ENCODE results near the gene RABL3.
"Not testable (repeated sequence)": the region's sequence is repeated elsewhere in the genome, so short reads cannot be mapped to it uniquely, and the experiment has no call there.

DNA sequence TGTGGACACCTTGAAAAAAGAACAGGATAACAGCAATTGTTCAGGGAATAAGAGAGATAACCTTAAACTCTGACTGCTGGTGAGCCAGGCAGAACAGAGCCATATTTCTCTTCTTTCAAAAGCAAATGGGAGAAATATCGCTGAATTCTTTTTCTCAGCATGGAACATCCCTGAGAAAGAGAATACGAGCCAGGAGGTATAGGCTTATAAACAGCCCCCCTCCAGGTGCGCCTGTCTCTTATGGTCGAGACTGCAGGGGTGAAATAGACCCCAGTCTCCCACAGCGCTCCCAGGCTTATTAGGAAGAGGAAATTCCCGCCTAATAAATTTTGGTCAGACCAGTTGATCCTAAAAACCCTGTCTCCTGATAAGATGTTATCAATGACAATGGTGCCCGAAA lies 65.1 kb downstream of the RABL3 start:
- not testable (repeated sequence) for TF ChIP-seq EZH2, EZH2phosphoT487 (IDR thresholded peaks at IDR 0.05)
- TF ChIP-seq, protein P1, sequence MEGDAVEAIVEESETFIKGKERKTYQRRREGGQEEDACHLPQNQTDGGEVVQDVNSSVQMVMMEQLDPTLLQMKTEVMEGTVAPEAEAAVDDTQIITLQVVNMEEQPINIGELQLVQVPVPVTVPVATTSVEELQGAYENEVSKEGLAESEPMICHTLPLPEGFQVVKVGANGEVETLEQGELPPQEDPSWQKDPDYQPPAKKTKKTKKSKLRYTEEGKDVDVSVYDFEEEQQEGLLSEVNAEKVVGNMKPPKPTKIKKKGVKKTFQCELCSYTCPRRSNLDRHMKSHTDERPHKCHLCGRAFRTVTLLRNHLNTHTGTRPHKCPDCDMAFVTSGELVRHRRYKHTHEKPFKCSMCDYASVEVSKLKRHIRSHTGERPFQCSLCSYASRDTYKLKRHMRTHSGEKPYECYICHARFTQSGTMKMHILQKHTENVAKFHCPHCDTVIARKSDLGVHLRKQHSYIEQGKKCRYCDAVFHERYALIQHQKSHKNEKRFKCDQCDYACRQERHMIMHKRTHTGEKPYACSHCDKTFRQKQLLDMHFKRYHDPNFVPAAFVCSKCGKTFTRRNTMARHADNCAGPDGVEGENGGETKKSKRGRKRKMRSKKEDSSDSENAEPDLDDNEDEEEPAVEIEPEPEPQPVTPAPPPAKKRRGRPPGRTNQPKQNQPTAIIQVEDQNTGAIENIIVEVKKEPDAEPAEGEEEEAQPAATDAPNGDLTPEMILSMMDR (IDR thresholded peaks at IDR 0.05): not testable (repeated sequence)

Data from neural progenitor cell (in vitro differentiated cells).